SK-N-SH treated with all-trans-retinoic acid at 6 μM for 48 hours (cell line): ENCODE data around the gene RNF208.

Experiments
- ATAC-seq: fragments of 200-7000 bp; cut with Tn5 transposase; 3 replicates; pipeline ENCODE4 v1.9.1; 2020; ENCODE audit warnings: mild to moderate bottlenecking, moderate library complexity
- ARNTL ChIP-seq: fragments of 450-650 bp; formaldehyde crosslinking; IDR thresholded peaks from 2 replicates; pipeline ENCODE4 v1.5.0; 2020; ENCODE audit warnings: low read depth, mild to moderate bottlenecking, moderate library complexity, borderline replicate concordance
- BACH2 ChIP-seq: fragments of 250-450 bp; sonication (Bioruptor Pico); IDR thresholded peaks from 2 replicates; pipeline ENCODE4 v1.9.0; 2021; ENCODE audit warnings: mild to moderate bottlenecking, borderline replicate concordance
- CSDC2 ChIP-seq: fragments of 250-450 bp; sonication (Bioruptor Pico); IDR thresholded peaks from 2 replicates; pipeline ENCODE4 v1.5.0; 2020; ENCODE audit warnings: mild to moderate bottlenecking, moderate library complexity
- OSR1 ChIP-seq: fragments of 250-450 bp; sonication (Bioruptor Pico); IDR thresholded peaks from 2 replicates; pipeline ENCODE4 v1.8.0; 2022; ENCODE audit warnings: moderate library complexity, mild to moderate bottlenecking, inconsistent platforms
- PPARA ChIP-seq: fragments of 250-450 bp; sonication (Bioruptor Pico); IDR thresholded peaks from 2 replicates; pipeline ENCODE4 v1.5.0; 2020; ENCODE audit warnings: mild to moderate bottlenecking, borderline replicate concordance
- RARB ChIP-seq: fragments of 250-450 bp; sonication (Bioruptor Pico); IDR thresholded peaks from 2 replicates; pipeline ENCODE4 v1.8.0; 2021; ENCODE audit warnings: mild to moderate bottlenecking, moderate library complexity
- SNAI2 ChIP-seq: fragments of 250-450 bp; sonication (Bioruptor Pico); IDR thresholded peaks from 2 replicates; pipeline ENCODE4 v1.5.0; 2020; ENCODE audit warnings: mild to moderate bottlenecking, moderate library complexity
- TOX ChIP-seq: fragments of 250-450 bp; sonication (Bioruptor Pico); IDR thresholded peaks from 2 replicates; pipeline ENCODE4 v1.8.0; 2021; ENCODE audit warnings: mild to moderate bottlenecking, moderate library complexity, borderline replicate concordance
- ZC3H10 ChIP-seq: fragments of 250-450 bp; sonication (Bioruptor Pico); IDR thresholded peaks from 2 replicates; pipeline ENCODE4 v1.5.1; 2021; ENCODE audit warnings: mild to moderate bottlenecking, moderate library complexity
- ZFP30 ChIP-seq: fragments of 450-650 bp; formaldehyde crosslinking; IDR thresholded peaks from 2 replicates; pipeline ENCODE4 v1.5.0; 2022; ENCODE audit warnings: mild to moderate bottlenecking, moderate library complexity
- ZNF70 ChIP-seq: fragments of 450-650 bp; formaldehyde crosslinking; IDR thresholded peaks from 2 replicates; pipeline ENCODE4 v1.5.0; 2020; ENCODE audit warnings: mild to moderate bottlenecking, moderate library complexity
- ZNF8 ChIP-seq: fragments of 450-650 bp; formaldehyde crosslinking; IDR thresholded peaks from 2 replicates; pipeline ENCODE4 v1.5.0; 2020; ENCODE audit warnings: mild to moderate bottlenecking, moderate library complexity
- TF ChIP-seq, protein P1 (sequence below): fragments of 250-450 bp; sonication (Bioruptor Pico); IDR thresholded peaks from 2 replicates; pipeline ENCODE4 v1.8.0; 2020; ENCODE audit warnings: mild to moderate bottlenecking, moderate library complexity, borderline replicate concordance
- TF ChIP-seq, protein P2 (sequence below): fragments of 250-450 bp; sonication (Bioruptor Pico); IDR thresholded peaks from 2 replicates; pipeline ENCODE4 v1.5.1; 2021; ENCODE audit warnings: mild to moderate bottlenecking, moderate library complexity
- TF ChIP-seq, protein P3 (sequence below): fragments of 250-450 bp; sonication (Bioruptor Pico); IDR thresholded peaks from 2 replicates; pipeline ENCODE4 v1.8.0; 2021; ENCODE audit warnings: low read depth, mild to moderate bottlenecking, moderate library complexity, borderline replicate concordance

RNF208 gene

DNA sequence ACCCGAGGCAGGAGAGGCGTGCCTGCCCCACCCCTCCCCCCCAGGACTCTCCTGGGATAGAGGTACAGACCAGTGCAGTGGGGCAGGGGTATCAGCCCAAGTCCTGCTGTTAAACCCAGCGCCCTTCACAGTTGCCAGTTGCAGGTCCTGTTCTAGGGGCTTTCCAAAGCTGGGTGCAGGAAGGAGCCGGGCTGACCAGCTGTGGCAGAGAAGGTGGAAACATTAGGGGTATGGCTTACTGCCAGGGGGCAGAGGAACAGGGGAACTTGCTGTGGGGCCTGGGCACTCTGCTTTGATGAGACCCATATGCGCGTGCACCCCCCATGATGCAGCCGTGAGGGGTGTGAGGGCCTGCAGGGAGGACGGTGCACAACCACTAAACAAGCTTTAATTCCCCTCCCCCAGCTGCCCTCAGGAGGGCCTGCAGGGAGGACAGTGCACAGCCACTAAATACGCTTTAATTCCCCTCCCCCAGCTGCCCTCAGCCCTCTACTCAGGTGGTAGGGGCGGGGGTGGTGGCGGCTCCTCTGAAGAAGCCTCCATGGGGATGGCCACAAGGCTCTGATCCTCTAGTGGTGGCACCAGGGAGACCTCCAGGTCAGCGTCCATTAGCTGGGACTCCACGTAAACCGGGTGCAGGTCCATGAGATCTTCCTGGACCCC is 51.4 kb downstream of the RNF208 start:
- ATAC-seq = no peak
- TF ChIP-seq ZC3H10 (CRISPR knock-in tag) = no peak
- no peak for TF ChIP-seq PPARA
- no peak for TF ChIP-seq ZFP30 (CRISPR knock-in tag)
- TF ChIP-seq RARB (CRISPR knock-in tag) = no peak
- TF ChIP-seq ZNF8 = no peak
- no peak for TF ChIP-seq TOX (CRISPR knock-in tag)
- TF ChIP-seq, protein P1, sequence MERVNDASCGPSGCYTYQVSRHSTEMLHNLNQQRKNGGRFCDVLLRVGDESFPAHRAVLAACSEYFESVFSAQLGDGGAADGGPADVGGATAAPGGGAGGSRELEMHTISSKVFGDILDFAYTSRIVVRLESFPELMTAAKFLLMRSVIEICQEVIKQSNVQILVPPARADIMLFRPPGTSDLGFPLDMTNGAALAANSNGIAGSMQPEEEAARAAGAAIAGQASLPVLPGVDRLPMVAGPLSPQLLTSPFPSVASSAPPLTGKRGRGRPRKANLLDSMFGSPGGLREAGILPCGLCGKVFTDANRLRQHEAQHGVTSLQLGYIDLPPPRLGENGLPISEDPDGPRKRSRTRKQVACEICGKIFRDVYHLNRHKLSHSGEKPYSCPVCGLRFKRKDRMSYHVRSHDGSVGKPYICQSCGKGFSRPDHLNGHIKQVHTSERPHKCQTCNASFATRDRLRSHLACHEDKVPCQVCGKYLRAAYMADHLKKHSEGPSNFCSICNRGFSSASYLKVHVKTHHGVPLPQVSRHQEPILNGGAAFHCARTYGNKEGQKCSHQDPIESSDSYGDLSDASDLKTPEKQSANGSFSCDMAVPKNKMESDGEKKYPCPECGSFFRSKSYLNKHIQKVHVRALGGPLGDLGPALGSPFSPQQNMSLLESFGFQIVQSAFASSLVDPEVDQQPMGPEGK = no peak
- TF ChIP-seq, protein P2, sequence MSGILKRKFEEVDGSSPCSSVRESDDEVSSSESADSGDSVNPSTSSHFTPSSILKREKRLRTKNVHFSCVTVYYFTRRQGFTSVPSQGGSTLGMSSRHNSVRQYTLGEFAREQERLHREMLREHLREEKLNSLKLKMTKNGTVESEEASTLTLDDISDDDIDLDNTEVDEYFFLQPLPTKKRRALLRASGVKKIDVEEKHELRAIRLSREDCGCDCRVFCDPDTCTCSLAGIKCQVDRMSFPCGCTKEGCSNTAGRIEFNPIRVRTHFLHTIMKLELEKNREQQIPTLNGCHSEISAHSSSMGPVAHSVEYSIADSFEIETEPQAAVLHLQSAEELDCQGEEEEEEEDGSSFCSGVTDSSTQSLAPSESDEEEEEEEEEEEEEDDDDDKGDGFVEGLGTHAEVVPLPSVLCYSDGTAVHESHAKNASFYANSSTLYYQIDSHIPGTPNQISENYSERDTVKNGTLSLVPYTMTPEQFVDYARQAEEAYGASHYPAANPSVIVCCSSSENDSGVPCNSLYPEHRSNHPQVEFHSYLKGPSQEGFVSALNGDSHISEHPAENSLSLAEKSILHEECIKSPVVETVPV (CRISPR knock-in tag) = no peak
- no peak for TF ChIP-seq ARNTL
- TF ChIP-seq CSDC2 (CRISPR knock-in tag) = no peak
- TF ChIP-seq SNAI2 (CRISPR knock-in tag) = no peak
- TF ChIP-seq BACH2 = no peak
- no peak for TF ChIP-seq OSR1 (CRISPR knock-in tag)
- TF ChIP-seq ZNF70 (CRISPR knock-in tag) = no peak
- TF ChIP-seq, protein P3, sequence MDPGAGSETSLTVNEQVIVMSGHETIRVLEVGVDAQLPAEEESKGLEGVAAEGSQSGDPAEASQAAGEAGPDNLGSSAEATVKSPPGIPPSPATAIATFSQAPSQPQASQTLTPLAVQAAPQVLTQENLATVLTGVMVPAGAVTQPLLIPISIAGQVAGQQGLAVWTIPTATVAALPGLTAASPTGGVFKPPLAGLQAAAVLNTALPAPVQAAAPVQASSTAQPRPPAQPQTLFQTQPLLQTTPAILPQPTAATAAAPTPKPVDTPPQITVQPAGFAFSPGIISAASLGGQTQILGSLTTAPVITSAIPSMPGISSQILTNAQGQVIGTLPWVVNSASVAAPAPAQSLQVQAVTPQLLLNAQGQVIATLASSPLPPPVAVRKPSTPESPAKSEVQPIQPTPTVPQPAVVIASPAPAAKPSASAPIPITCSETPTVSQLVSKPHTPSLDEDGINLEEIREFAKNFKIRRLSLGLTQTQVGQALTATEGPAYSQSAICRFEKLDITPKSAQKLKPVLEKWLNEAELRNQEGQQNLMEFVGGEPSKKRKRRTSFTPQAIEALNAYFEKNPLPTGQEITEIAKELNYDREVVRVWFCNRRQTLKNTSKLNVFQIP = no peak
